Measurements from ENCODE around the gene CXXC4.

DNA sequence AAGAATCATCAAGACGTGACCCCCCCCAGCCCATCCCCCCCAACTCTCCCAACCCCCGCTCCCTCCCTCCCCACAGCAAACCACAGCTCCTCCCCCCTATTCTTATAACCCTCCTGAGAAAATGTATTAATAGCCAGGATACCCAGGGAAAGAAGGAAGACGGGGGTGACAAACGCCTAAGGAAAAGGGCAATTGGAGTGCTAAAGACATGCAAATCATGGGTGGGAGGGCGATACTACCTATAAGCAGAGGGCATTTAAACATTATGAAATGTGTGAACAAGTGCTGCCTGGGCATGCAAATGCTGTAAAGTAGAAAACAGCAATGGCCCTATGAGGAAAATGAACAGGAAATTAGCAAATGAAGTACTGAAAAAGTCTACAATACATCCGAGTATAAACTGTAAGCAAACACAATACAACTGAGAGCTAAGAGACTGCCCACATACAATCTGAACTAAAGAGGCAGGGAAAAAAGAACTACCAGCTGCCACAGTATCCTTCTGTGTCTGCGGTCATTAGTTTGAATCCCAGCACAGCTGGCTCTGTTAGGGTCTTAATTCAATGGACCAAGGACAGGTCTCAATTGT lies 2.4 kb downstream of the CXXC4 start:
- TF ChIP-seq EZH2 (IDR thresholded peaks at IDR 0.05; ENCODE audit: low read depth) = no peak
- TF ChIP-seq, protein P1, sequence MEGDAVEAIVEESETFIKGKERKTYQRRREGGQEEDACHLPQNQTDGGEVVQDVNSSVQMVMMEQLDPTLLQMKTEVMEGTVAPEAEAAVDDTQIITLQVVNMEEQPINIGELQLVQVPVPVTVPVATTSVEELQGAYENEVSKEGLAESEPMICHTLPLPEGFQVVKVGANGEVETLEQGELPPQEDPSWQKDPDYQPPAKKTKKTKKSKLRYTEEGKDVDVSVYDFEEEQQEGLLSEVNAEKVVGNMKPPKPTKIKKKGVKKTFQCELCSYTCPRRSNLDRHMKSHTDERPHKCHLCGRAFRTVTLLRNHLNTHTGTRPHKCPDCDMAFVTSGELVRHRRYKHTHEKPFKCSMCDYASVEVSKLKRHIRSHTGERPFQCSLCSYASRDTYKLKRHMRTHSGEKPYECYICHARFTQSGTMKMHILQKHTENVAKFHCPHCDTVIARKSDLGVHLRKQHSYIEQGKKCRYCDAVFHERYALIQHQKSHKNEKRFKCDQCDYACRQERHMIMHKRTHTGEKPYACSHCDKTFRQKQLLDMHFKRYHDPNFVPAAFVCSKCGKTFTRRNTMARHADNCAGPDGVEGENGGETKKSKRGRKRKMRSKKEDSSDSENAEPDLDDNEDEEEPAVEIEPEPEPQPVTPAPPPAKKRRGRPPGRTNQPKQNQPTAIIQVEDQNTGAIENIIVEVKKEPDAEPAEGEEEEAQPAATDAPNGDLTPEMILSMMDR (conservative IDR thresholded peaks at IDR 0.05) = no peak

Measured in PC-9 (cell line).